GM11168 (cell line): Measurements from ENCODE around the gene HOMER2.
"Not testable (repeated sequence)": the region's sequence is repeated elsewhere in the genome, so short reads cannot be mapped to it uniquely, and the experiment has no call there.

ENCODE experiments used
- in situ Hi-C: fragments of 300-500 bp; cut with MboI; formaldehyde crosslinking; loops from one replicate; pipeline ENCODE4 v1.12.0; 2022; ENCODE audit warnings: low sequenced_read_pairs; ENCODE audit not compliant: unreplicated experiment

The HOMER2 gene

GRCh38 chr15:82847703-82848102 lies 104.8 kb downstream of the HOMER2 start:
- in situ Hi-C loops, result no loop called here

- in situ Hi-C loops, result no loop called here
Measured at GRCh38 chr15:82846621-82847020, 105.9 kb downstream of the HOMER2 start.

- in situ Hi-C loops, result no loop called here
Measured at GRCh38 chr15:82845686-82846085, 106.8 kb downstream of the HOMER2 start.

- in situ Hi-C loops, result no loop called here
Measured at GRCh38 chr15:82843566-82843965, 109.0 kb downstream of the HOMER2 start.

- in situ Hi-C loops, result no loop called here
Measured at GRCh38 chr15:82840166-82840565, 112.4 kb downstream of the HOMER2 start.

- in situ Hi-C loops, result no loop called here
Measured at GRCh38 chr15:82839136-82839535, 113.4 kb downstream of the HOMER2 start.

GRCh38 chr15:82838096-82838735 lies 114.3 kb downstream of the HOMER2 start:
- in situ Hi-C loops, result no loop called here

GRCh38 chr15:82835391-82835917 lies 117.1 kb downstream of the HOMER2 start:
- in situ Hi-C loops, result no loop called here

- in situ Hi-C loops, result no loop called here
Measured at GRCh38 chr15:82833362-82833682, 119.2 kb downstream of the HOMER2 start.

- in situ Hi-C loops, result no loop called here
Measured at GRCh38 chr15:82832601-82833361, 119.7 kb downstream of the HOMER2 start.

GRCh38 chr15:82831894-82832600 lies 120.5 kb downstream of the HOMER2 start:
- in situ Hi-C loops, result no loop called here

- in situ Hi-C loops, result no loop called here
Measured at GRCh38 chr15:82830427-82831173, 121.9 kb downstream of the HOMER2 start.

GRCh38 chr15:82829234-82829633 lies 123.3 kb downstream of the HOMER2 start:
- in situ Hi-C loops, result no loop called here

- in situ Hi-C loops, result no loop called here
Measured at GRCh38 chr15:82828075-82828474, 124.4 kb downstream of the HOMER2 start.

GRCh38 chr15:82823049-82823448 lies 129.5 kb downstream of the HOMER2 start:
- in situ Hi-C loops, result no loop called here

- in situ Hi-C loops, result not testable (repeated sequence)
Measured at GRCh38 chr15:82821851-82822250, 130.7 kb downstream of the HOMER2 start.

GRCh38 chr15:82821396-82821795 lies 131.1 kb downstream of the HOMER2 start:
- in situ Hi-C loops, result not testable (repeated sequence)

GRCh38 chr15:82820128-82820527 lies 132.4 kb downstream of the HOMER2 start:
- in situ Hi-C loops, result no loop called here

GRCh38 chr15:82812994-82813393 lies 139.5 kb downstream of the HOMER2 start:
- in situ Hi-C loops, result no loop called here

- in situ Hi-C loops, result no loop called here
Measured at GRCh38 chr15:82810890-82811426, 141.6 kb downstream of the HOMER2 start.
